GM21447 (cell line): ENCODE data around the gene TSPY3.
"Not testable (repeated sequence)": the region's sequence is repeated elsewhere in the genome, so short reads cannot be mapped to it uniquely, and the experiment has no call there.

Experiments used
- ATAC-seq: cut with Tn5 transposase; IDR thresholded peaks from one replicate; pipeline ENCODE4 v1.9.1; 2021; ENCODE audit not compliant: unreplicated experiment

The TSPY3 gene, protein sequence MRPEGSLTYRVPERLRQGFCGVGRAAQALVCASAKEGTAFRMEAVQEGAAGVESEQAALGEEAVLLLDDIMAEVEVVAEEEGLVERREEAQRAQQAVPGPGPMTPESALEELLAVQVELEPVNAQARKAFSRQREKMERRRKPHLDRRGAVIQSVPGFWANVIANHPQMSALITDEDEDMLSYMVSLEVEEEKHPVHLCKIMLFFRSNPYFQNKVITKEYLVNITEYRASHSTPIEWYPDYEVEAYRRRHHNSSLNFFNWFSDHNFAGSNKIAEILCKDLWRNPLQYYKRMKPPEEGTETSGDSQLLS

DNA sequence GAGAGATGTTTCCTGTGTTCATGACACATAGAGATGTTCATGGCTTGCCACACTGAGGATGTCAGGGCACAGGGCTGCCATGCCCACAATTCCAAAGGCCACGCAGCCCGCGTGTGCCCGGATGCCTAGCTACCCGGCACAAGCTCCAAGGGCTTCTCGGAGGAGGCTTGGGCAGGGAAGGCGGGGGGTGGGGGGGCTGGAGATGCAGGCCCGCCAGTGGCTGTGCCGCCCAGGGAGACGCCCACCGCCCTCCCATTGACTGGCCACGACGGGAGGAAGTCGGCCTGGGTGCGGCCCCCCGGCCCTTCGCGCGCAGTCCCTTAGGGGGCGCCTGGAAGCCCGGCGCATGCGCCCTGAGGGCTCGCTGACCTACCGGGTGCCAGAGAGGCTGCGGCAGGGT, at the start of gene TSPY3:
TSS of gene TSPY3 (plus strand) at position 301 of the 400 bp plus-strand sequence. CDS start at position 347, 46 bp downstream.
- ATAC-seq, result not testable (repeated sequence)

DNA sequence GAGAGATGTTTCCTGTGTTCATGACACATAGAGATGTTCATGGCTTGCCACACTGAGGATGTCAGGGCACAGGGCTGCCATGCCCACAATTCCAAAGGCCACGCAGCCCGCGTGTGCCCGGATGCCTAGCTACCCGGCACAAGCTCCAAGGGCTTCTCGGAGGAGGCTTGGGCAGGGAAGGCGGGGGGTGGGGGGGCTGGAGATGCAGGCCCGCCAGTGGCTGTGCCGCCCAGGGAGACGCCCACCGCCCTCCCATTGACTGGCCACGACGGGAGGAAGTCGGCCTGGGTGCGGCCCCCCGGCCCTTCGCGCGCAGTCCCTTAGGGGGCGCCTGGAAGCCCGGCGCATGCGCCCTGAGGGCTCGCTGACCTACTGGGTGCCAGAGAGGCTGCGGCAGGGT, 40.7 kb upstream of the TSPY3 start, which contains the start of gene TSPY8:
TSS of gene TSPY8 (plus strand) at position 301 of the 400 bp plus-strand sequence. CDS start at position 347, 46 bp downstream.
- ATAC-seq, result not testable (repeated sequence)

DNA sequence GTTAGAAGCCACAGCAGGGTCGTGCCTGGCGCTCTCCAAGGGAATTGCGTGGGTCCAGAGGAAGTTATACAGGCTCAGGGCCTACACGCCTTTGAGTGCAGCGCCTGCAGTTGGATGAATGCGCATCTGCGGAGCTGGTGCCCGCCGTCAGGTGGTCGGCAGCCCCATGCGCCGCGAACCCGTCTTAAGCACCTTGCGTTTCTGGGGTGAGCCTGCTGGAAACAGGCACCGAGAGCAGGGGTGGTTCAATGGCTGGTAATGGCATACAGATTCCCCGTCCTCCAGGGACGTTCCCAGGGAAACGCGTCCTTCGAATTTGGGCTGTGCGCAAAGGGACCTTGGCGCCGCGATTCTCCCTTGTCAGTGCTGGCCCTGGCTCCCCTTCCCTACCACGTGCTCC, 1.7 kb upstream of the TSPY3 start:
- not testable (repeated sequence) for ATAC-seq
